NCI-H2227 (cell line): ENCODE results near the gene ANXA1.

ENCODE experiments used
- DNase-seq: peaks from one replicate; lab custom pipeline; 2025; ENCODE audit not compliant: unreplicated experiment; lab: John Stamatoyannopoulos, UW

ANXA1 gene

GRCh38 chr9:73137914-73138313 is 13.8 kb upstream of the ANXA1 start:
- DNase-seq: no peak

- no peak for DNase-seq
Observed at GRCh38 chr9:73138516-73138915, 13.1 kb upstream of the ANXA1 start.

DNA sequence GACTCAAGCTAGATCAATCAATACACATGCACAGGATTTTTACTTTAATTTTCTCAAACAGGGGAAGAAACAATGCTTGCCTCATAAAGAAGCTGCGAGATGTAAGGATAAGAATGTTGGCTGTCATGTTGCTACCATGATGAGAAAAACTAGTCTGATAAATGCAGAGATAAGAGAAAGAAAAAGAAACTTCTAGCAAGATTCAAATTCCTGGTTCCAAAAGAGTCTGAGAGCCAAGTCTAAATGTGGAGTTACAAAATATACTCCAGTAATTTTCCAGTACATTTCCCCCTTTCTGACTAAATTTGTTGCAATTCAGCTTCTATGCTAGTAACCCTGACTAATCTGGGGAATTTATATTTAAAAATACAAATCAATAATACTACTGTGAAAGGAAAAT is 10.4 kb upstream of the ANXA1 start:
- no peak for DNase-seq

- DNase-seq: no peak
Observed at GRCh38 chr9:73143711-73144328, 7.8 kb upstream of the ANXA1 start.

GRCh38 chr9:73146111-73146815 is 5.4 kb upstream of the ANXA1 start:
- DNase-seq: no peak

DNA sequence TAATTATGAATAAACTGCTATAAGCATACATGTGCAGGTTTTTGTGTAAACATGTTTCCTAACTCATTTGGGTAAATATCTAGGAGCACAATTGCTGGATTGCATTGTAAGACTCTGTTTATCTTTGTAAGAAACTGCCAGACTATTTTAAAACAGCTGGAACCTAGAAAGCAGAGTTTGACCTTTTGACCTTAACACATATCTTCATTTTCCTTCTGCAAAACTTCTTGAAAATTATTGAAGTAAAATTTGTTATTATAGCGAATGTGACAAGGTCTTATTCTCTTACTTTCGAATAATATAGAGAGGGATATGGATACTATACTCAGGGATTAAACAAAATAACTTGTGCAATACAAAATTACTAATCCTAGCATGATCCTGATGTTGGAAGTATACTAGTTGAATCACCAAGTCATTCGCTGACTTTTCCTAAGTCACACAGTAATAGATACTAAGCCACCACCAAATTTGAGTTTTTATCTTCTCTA is 3.2 kb upstream of the ANXA1 start:
- no peak for DNase-seq

DNA sequence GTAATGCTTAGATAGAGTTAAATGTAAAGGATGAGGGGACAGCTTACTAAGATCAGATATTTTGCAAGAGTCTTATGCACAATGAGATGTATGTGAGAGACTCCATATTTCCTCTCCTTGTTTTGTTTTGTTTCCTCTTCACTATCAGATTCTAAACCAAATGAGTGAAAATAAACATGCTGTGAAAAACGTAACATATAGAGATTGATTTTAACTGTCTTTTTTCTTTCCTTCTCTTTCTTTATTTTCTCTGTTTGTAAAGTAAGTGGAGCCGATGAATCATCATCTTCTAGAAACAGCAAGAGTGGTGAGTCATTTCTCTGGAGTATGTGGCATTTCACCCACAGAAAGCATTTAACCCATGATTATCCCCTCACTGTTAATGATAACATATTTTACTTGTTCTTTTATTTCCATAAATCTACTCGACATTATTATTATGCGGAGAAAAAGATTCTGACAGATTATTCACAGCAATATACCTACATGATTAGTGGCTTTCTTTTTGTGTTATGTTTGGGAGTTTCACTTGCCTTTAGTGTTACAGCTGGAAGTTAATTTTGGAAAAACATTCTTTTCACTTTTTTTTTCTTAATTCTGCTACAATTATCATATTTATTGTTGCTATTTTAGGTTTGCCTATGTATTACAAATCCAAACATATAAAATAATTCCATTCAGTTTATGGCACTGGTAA is 2.1 kb upstream of the ANXA1 start:
- DNase-seq: no peak

DNA sequence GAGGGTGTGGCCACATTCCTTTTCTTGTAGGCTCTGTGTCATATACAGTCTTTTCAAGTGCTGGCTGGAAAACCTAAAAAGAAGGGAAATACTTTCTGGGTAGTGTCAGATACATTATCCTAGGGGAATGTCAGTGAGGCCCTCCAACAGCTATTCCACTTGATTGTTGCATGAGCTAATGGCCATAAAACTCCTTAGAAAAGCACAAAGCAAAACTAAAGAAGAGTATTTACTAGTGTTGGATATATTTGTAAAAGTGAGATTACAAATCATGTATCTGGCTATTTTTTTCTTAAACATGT is 829 bp downstream of the ANXA1 start:
- DNase-seq: no peak

DNA sequence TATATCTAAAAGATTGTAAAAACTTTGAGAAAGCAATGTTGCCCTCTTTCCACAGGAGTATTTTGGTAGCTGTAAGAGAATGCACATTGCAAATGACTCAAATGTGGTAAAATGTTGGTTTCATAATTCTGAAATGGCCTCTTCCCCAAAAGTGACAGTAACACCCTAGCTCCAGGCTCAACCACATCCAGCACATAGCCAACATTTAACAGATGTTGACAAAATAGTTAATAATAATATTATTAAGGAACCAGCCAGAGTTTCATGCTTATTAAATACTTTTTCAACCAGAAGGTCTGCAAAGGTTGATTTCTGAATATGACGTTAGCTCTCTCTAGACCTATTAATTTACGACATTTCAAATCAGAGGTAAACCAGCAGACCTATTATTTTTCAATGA is 1.3 kb downstream of the ANXA1 start:
- no peak for DNase-seq

DNA sequence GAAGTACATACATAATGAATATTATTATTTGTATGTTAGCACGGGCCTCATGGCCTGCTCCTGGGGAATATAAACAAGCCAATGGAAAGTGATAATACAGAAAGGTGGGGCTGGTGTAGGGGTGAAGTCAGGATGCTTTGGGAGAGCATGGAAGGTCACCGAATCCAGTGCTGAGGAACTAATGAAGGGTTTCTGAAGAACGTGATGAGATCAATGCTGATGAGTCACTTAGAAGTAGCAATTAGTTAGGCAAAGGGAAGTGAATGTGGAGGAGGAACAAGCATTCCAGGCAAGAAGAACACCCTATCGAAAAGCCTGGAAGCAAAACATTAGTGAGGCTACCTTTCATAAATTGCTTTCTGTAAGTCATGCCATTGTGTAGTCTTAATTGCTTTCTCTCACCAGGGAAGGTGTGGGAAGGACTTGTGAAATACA is 2.1 kb downstream of the ANXA1 start:
- DNase-seq: no peak

DNA sequence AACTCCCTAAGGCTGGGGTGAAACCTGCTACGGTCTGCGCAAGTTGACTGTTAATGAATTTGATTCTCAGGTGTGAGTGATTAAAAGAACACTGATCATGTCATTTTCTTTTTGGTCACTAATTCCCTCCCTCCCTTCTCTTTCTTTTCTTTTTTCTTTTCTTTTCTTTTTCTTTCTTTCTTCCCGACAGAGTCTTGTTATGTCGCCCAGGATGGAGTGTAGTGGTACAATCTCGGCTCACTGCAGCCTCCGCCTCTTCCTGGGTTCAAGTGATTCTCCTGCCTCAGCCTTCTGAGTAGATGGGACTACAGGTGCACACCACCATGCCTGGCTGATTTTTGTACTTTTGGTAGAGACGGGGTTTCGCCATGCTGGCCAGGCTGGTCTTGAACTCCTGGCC is 2.6 kb downstream of the ANXA1 start:
- no peak for DNase-seq

- DNase-seq: no peak
Observed at GRCh38 chr9:73154722-73155121, 3.1 kb downstream of the ANXA1 start.

GRCh38 chr9:73155377-73155776 is 3.7 kb downstream of the ANXA1 start:
- DNase-seq: no peak

DNA sequence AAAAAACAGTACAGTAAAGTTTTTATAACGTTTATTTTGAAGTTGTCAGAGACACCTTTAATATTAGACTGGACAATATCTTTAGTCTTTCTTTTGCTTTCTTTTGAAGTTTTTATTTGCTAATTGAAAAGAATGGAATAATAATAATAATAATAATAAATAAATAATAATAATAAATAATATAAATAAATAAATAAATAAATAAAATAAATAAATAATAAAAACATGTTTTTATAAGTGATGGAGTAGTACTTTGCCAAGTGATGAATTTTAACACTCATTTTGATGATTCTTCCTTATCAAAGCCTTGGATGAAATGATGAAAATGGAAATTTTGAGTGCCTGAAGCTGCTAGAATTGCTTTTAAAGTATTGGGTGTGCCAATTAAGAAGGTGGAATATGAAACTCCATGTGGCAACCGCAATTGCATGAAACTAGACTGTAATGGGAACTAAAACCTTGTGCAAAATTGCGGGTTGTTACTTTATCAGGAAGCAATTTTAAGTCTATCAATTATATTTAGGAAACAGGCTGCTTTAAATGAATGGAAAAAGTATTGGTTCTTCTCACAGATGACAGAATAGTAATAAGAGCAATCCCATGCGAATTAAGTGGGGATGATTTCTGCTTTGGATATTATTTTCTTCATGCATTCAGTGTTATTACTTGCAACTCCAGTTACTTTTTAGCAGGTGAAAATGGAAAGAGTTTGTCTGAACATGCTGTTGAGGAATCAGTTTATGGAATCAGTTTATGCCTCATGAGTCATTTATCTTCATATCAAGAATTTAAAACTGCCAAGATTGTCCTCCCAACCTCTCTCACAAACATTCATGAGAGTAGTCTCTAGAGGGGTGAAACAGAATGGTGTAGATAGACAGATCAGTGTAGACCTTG is 4.6 kb downstream of the ANXA1 start:
- no peak for DNase-seq

DNA sequence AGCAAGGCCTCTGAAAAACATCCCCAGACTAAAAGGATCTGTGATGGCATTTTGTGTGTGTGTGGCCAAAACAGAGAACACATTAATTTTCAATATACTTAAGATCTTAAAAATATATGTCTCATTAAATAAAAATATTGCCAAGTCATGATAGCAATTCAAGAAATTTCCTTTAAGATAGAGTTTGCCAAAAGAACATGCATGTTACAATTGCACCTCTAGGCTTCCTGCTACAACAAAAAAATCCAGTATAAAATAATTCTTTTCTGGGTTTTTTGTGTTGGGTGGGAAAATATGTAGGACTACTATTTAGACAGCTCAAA is 5.2 kb downstream of the ANXA1 start:
- DNase-seq: no peak

- DNase-seq: no peak
Observed at GRCh38 chr9:73157811-73158210, 6.1 kb downstream of the ANXA1 start.

DNA sequence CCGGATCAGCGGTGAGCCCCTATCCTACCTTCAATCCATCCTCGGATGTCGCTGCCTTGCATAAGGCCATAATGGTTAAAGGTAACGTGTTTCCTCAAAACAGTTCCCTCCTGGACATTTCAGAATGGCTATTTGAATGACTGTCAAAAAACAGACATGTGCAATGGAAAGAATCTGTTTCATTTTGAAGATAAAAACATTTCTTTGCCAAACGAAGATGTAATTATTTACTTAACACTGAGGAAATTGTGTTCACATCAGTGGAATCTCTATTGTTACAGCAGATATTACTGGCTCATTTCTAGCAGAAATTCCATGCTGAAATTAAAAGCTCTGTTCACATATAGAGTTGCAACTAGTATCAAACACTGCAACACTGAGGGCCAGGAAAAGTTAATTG is 7.1 kb downstream of the ANXA1 start:
- DNase-seq: no peak

DNA sequence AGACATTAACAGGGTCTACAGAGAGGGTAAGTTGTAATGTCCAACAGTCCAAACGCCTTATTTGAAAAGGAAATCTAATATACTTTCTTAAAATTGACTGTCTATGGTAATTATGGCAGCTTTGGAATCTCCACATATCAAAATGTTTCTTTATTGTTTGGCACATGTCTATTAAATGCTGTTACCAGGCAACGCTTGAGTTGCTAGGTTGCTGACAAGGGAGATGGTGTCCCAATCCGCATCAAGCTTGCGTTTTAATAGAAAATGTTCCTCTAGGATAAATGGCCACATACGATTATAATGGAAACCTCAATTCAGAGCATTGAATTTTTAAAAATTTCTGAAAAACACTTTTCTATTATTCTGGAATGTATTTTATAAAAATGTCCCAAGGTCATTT is 9.2 kb downstream of the ANXA1 start:
- DNase-seq: no peak

DNA sequence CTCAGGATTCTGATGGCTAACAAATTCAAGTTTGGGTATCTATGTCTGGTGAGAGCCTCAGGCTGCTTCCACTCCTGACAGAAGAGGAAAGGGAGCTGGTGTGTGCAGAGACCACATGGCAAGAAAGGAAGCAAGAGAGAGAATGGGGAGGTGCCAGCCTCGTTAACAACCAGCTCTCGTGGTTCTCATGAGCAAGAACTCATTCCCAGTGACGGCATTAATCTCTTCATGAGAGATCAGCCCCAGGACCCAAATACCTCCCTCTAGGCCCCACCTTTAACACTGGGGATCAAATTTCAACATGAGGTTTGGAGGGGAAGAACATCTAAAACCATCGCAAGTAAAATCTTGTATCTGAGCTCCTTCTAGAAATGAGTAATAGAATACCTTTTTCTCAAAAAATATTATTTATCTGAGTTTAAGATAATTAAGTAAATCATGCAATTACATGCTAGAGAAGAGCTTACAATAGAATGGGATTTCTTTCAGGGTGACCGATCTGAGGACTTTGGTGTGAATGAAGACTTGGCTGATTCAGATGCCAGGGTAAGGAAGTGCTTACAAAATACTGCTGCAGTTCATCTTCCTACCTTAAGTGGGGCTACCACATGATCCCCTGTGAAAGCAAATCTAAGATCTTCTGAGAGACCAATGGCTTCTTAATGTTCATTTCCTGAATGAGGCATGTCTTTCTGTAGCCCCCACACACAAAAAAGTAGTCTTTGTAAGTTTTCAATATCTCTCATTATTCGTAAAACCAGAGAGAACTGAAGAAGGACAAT is 11.5 kb downstream of the ANXA1 start:
- DNase-seq: no peak

DNA sequence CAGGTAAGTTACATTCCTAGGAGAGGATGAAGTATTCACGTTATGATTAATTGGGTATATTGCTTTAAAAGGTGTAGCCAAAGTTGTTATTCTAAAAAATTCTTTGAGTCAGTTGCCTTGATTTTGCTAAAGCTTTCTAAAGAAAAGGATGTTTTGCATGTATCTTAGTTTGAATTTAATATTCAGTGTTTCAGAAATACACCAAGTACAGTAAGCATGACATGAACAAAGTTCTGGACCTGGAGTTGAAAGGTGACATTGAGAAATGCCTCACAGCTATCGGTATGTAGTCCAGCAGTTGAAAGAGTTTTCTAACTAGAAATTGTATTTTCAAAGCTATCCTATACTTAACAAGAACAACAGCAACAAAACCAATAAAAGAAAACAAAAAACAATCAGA is 14.2 kb downstream of the ANXA1 start:
- no peak for DNase-seq

DNA sequence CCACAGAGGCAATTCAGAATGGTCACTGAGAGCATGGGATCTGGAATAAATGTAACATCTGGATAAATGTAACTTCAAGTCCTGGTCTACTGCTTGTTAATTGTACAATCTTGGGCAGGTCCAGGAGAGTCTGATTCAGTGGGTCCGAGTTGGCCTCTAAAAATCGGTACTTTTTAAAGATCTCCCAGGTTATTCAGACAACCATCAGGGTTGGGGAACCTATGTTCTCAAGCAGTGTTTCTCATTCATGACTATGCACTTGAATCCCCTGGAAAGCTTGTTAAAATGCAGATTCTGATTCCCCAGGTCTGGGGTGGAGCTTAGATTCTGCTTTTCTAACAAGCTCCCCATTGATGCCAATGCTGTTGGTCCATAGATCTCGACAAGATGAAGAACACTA is 14.8 kb downstream of the ANXA1 start:
- no peak for DNase-seq
